Measurements from ENCODE around the gene ZNF326.

ZNF326 gene

GRCh38 chr1:90068611-90069280 lies 73.8 kb downstream of the ZNF326 start:
- no peak overlapping the region for H3K4me3 Mint-ChIP-seq
- no peaks in the 10 kb centered on the region for H3K36me3 Mint-ChIP-seq
- DNase-seq (ENCODE audit: low spot score in 2 of 2), result no peak
- no peak for ATAC-seq
- no peak overlapping the region for H3K27ac Mint-ChIP-seq
- peaks cover 3% of the 10 kb centered on the region for H3K9me3 Mint-ChIP-seq
- no peaks in the 10 kb centered on the region for H3K4me1 Mint-ChIP-seq

- H3K36me3 Mint-ChIP-seq, result no peaks in the 10 kb centered on the region
- no peak overlapping the region for H3K4me3 Mint-ChIP-seq
- H3K27ac Mint-ChIP-seq, result no peak overlapping the region
- ATAC-seq (no peak), DNase-seq (ENCODE audit: low spot score in 2 of 2) (no peak)
- H3K9me3 Mint-ChIP-seq, result no peaks in the 10 kb centered on the region
- peaks cover 6% of the 10 kb centered on the region for H3K4me1 Mint-ChIP-seq
These were observed 79.2 kb downstream of the ZNF326 start for GRCh38 chr1:90074137-90074536.

- Mint-ChIP-seq H3K4me3 (no peak overlapping the region), H3K4me1 (peaks cover 6% of the 10 kb centered on the region), H3K36me3 (no peaks in the 10 kb centered on the region), H3K27ac (no peak overlapping the region), H3K9me3 (no peaks in the 10 kb centered on the region)
- ATAC-seq, result no peak
- no peak for DNase-seq (ENCODE audit: low spot score in 2 of 2)
These were observed 79.7 kb downstream of the ZNF326 start for GRCh38 chr1:90074566-90074965.

GRCh38 chr1:90074970-90075391 lies 80.1 kb downstream of the ZNF326 start:
- Mint-ChIP-seq H3K9me3 (no peaks in the 10 kb centered on the region), H3K27ac (no peak overlapping the region), H3K4me1 (peaks cover 6% of the 10 kb centered on the region), H3K36me3 (no peaks in the 10 kb centered on the region), H3K4me3 (no peak overlapping the region)
- ATAC-seq, result no peak
- no peak for DNase-seq (ENCODE audit: low spot score in 2 of 2)

- no peak for DNase-seq (ENCODE audit: low spot score in 2 of 2)
- Mint-ChIP-seq H3K4me1 (no peaks in the 10 kb centered on the region), H3K9me3 (no peaks in the 10 kb centered on the region), H3K4me3 (no peak overlapping the region), H3K27ac (no peak overlapping the region), H3K36me3 (no peaks in the 10 kb centered on the region)
- ATAC-seq, result no peak
These were observed 89.1 kb downstream of the ZNF326 start for GRCh38 chr1:90083995-90084394.
